K562 (cell line): ENCODE results near the gene ILK. TPM values are rescaled to one million over a fixed set of nuclear protein-coding genes. Genes with fewer than 3 reads are reported as not detected.
A peak's percentile ranks its signal among the peaks of the same experiment; 100 is the strongest.

Experiments
- CC2D1A ChIP-seq: fragments of 450-650 bp; IDR thresholded peaks from 2 replicates; pipeline ENCODE4 v1.6.1; 2017; ENCODE audit warnings: mild to moderate bottlenecking
- CREB3L1 ChIP-seq: fragments of 450-650 bp; IDR thresholded peaks from 2 replicates; pipeline ENCODE4 v1.6.1; 2014; ENCODE audit warnings: low read depth, mild to moderate bottlenecking, moderate library complexity, borderline replicate concordance
- CXXC5 ChIP-seq: fragments of 250-450 bp; sonication (Bioruptor Pico); IDR thresholded peaks from 2 replicates; pipeline ENCODE4 v1.8.0; 2022; ENCODE audit warnings: inconsistent platforms, mild to moderate bottlenecking, moderate library complexity
- DEAF1 ChIP-seq: fragments of 450-650 bp; formaldehyde crosslinking; IDR thresholded peaks from 2 replicates; pipeline ENCODE4 v1.4.0; 2020; ENCODE audit warnings: mild to moderate bottlenecking, moderate library complexity
- DPF2 ChIP-seq: fragments of 450-650 bp; IDR thresholded peaks from 2 replicates; pipeline ENCODE4 v1.6.1; 2016
- EHMT2 ChIP-seq: fragments of 450-650 bp; IDR thresholded peaks from 2 replicates; pipeline ENCODE4 v1.6.1; 2018; ENCODE audit warnings: antibody characterized with exemption
- MYNN ChIP-seq, 2 experiments: sonication (generic); formaldehyde crosslinking in 1 of 2; IDR thresholded peaks; 2 replicates each; pipeline versions ENCODE4 v1.5.0 to v1.6.1; 2016 to 2020; ENCODE audit warnings: antibody characterized with exemption in 1 of 2, missing genetic modification reagents in 1 of 2
- NBN ChIP-seq: fragments of 450-650 bp; IDR thresholded peaks from 2 replicates; pipeline ENCODE4 v1.6.1; 2016; ENCODE audit warnings: low read depth, mild to moderate bottlenecking
- NFATC3 ChIP-seq: fragments of 450-650 bp; IDR thresholded peaks from 2 replicates; pipeline ENCODE4 v1.6.1; 2017; ENCODE audit warnings: mild to moderate bottlenecking
- NKRF ChIP-seq: fragments of 450-650 bp; IDR thresholded peaks from 2 replicates; pipeline ENCODE4 v1.6.1; 2016; ENCODE audit warnings: borderline replicate concordance
- POLR2AphosphoS5 ChIP-seq: IDR thresholded peaks from 2 replicates; pipeline ENCODE4 v1.6.1; 2011; ENCODE audit warnings: mild to moderate bottlenecking, low read depth, low read length, moderate library complexity; ENCODE audit not compliant: control insufficient read depth, insufficient read depth
- SRF ChIP-seq, 2 experiments: fragments of 250-450, 450-650 bp in 1 of 2; sonication (Bioruptor Pico) in 1 of 2; sonication (generic) in 1 of 2; formaldehyde crosslinking; IDR thresholded peaks; 2 replicates each; pipeline versions ENCODE4 v1.5.0 to v1.5.1; 2020 to 2022; ENCODE audit warnings: mild to moderate bottlenecking in 1 of 2, missing genetic modification reagents in 1 of 2
- TAF1 ChIP-seq: IDR thresholded peaks from 2 replicates; pipeline ENCODE4 v1.6.1; 2011; ENCODE audit warnings: mild to moderate bottlenecking, low read length, moderate library complexity; ENCODE audit not compliant: insufficient read depth, control insufficient read depth, severe bottlenecking; ENCODE audit errors: extremely low read depth
- ZBTB43 ChIP-seq: sonication (generic); formaldehyde crosslinking; IDR thresholded peaks from 2 replicates; pipeline ENCODE4 v1.8.0; 2023; ENCODE audit warnings: mild to moderate bottlenecking, missing genetic modification reagents
- ZNF511 ChIP-seq: sonication (generic); formaldehyde crosslinking; IDR thresholded peaks from 2 replicates; pipeline ENCODE4 v1.8.0; 2022; ENCODE audit warnings: mild to moderate bottlenecking, missing genetic modification reagents
- ZNF512 ChIP-seq: IDR thresholded peaks from 2 replicates; pipeline ENCODE4 v1.6.1; 2016; ENCODE audit warnings: missing genetic modification characterization, missing compliant biosample characterization
- ZNF707 ChIP-seq: fragments of 250-450 bp; sonication (Bioruptor Pico); conservative IDR thresholded peaks from 2 replicates; pipeline ENCODE4 v1.8.0; 2022; ENCODE audit warnings: inconsistent platforms, mild to moderate bottlenecking, moderate library complexity
- ZNF830 ChIP-seq: fragments of 250-450 bp; sonication (Bioruptor Pico); IDR thresholded peaks from 2 replicates; pipeline ENCODE4 v1.5.0; 2021; ENCODE audit warnings: mild to moderate bottlenecking
- polyA plus RNA-seq, 8 experiments: library from polyadenylated mRNA; depleted of rRNA in 4 of 8; stranded (reverse) in 5 of 8; unstranded in 3 of 8; fragments of >200 nt; fragmentation: Nextera tagmentation in 2 of 8; fragmentation: Illumina TruSeq in 1 of 8; extraction: Ambion mirVana in 2 of 8; extraction: Trizol in 1 of 8; gene quantifications; 2 replicates each; pipeline versions ENCODE4 v1.2.1 to v1.2.3, GENCODE V29; 2011 to 2014; ENCODE audit warnings: inconsistent platforms in 1 of 8, missing spikeins in 1 of 8
- total RNA-seq, 7 experiments: library from RNA; depleted of rRNA in 6 of 7; stranded (reverse); fragments of >200 nt in 6 of 7; fragmentation: Illumina TruSeq in 2 of 7; extraction: Trizol in 2 of 7; gene quantifications; 2 replicates each; pipeline versions ENCODE4 v1.2.1 to v1.2.3, GENCODE V29; 2011 to 2021; ENCODE audit warnings: low replicate concordance in 1 of 7

The ILK gene
- total and polyA plus RNA-seq, 9 of the 15 experiments (the other 6 are each of a cell fraction or from before 2014, with no cell fraction given): 43.3 to 95.9 (median 58.9) TPM

GRCh38 chr11:6604081-6604626 is 580 bp downstream of the ILK start (continued):
- peak in 1 of 2 experiments; percentile 35; a peak in 1 of 4 replicates for TF ChIP-seq SRF (CRISPR knock-in tag; IDR thresholded peaks at IDR 0.05)
- peak; percentile 23; the same call in 1 of the 2 replicates for TF ChIP-seq MYNN (IDR thresholded peaks at IDR 0.05)
- TF ChIP-seq MYNN (CRISPR knock-in tag; IDR thresholded peaks at IDR 0.05): no peak
- peak; percentile 60; the same call in 1 of the 2 replicates for TF ChIP-seq NBN
- TF ChIP-seq ZBTB43: 0 out of 2 replicates have a peak, but pooled peaks have one; percentile 46
- no peak for TF ChIP-seq ZNF707 (CRISPR knock-in tag)
- peak; percentile 49 for TF ChIP-seq TAF1
- no peak for TF ChIP-seq ZNF511
- no peak for TF ChIP-seq ZNF830 (CRISPR knock-in tag)
- 0 out of 2 replicates have a peak, but pooled peaks have one; percentile 39 for TF ChIP-seq POLR2AphosphoS5
- 0 out of 2 replicates have a peak, but pooled peaks have one; percentile 29 for TF ChIP-seq CC2D1A
- TF ChIP-seq ZNF512 (tag): no peak
- TF ChIP-seq DPF2: 0 out of 2 replicates have a peak, but pooled peaks have one; percentile 33
- 0 out of 2 replicates have a peak, but pooled peaks have one; percentile 26 for TF ChIP-seq CREB3L1
- peak; percentile 66; the same call in 1 of the 2 replicates for TF ChIP-seq NKRF
- 0 out of 2 replicates have a peak, but pooled peaks have one; percentile 35 for TF ChIP-seq DEAF1
- no peak for TF ChIP-seq NFATC3
- 0 out of 2 replicates have a peak, but pooled peaks have one; percentile 9 for TF ChIP-seq CXXC5 (CRISPR knock-in tag)
- TF ChIP-seq EHMT2: 0 out of 2 replicates have a peak, but pooled peaks have one; percentile 41
